HG03571 (cell line): ENCODE results near the gene CFAP43.
A peak's percentile ranks its signal among the peaks of the same experiment; 100 is the strongest.
"Not testable (repeated sequence)": the region's sequence is repeated elsewhere in the genome, so short reads cannot be mapped to it uniquely, and the experiment has no call there.

Experiments used
- ATAC-seq: cut with Tn5 transposase; IDR thresholded peaks from one replicate; pipeline ENCODE4 v1.9.1; 2021; ENCODE audit not compliant: unreplicated experiment

Gene CFAP43

GRCh38 chr10:104256335-104256961 lies 24.3 kb upstream of the CFAP43 start:
- no peak for ATAC-seq

- ATAC-seq: peak; percentile 39
Observed at GRCh38 chr10:104255311-104255981, 23.3 kb upstream of the CFAP43 start.

GRCh38 chr10:104254493-104255310 lies 22.5 kb upstream of the CFAP43 start, which contains the start of gene GSTO1:
TSS of gene GSTO1 (plus strand) at chr10:104254892. CDS start at chr10:104254929, 37 bp downstream.
- peak; percentile 85 for ATAC-seq

DNA sequence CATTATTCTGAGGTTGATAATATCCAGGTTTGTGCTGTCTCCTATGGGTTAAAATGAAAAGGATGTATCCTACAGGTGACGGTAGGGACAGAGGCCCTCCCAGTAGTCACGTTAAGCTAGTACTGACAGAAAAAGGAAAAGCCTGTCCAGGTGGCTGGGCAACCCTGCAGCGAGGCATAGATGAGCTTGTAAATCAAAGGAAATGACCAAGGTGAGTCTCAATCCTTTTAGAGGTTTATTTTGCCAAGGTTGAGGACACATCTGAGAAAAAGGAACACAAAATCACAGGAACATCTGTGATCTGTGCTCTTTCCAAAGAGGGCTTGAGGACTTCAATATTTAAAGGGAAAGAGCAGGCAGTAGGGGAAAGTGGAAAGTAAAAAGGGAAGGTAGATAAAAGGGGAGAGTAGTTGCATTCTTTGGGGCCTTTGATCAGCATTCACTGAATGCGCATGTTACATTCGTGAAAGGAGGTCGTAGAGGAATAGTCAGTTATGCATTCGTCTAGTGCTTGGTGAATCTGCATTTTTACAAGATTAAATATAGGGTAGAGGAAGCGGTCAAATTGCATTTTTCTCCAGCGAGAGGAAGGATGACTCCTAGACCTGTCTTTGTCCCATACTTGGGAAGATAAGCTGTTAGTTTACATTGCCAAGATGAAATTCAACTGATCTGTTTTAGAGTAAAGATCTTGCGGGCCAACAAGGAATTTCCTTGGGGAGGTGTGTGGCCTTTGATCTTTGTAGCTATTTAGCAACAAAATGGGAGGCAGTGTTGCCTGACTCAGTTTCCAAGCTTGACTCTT lies 21.6 kb upstream of the CFAP43 start:
- no peak for ATAC-seq

GRCh38 chr10:104253106-104253505 lies 20.9 kb upstream of the CFAP43 start:
- no peak for ATAC-seq

GRCh38 chr10:104252368-104252767 lies 20.2 kb upstream of the CFAP43 start:
- ATAC-seq: no peak

DNA sequence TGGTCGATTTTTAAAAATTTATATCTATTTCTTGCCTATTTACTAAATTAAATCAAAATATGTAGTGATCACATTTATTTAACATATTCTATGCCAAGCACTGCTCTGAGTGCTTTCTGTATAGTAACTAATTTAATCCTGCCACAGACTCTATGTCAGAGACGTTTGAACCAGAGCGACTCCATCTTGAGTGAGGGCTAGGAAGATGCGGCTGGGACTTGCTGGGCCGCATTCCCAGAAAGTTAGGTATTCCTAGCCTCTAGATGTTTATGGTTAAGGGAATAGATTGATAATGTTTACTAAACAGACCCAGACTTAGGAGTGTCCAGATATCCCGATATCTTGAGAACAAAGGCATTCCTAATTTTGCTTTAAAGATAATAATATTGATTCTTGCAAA lies 19.3 kb upstream of the CFAP43 start:
- ATAC-seq: no peak

DNA sequence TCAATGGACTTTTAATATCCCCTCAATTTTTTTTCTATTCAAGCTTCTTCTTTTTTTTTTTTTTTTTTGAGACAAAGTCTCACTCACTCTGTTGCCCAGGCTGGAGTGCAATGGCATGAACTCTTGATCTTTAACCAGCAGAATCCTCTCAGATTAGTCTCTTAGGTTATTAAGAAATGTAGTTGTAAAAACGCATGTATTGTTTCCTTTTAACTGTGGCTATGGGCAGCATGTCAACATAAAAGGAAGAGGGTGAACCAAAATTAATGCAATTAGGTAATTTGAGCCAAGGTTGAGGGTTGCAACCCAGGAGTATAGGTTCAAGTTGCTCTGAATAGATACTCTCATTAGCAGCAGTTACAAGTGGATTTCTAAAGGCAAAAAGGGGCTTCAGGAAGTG lies 18.2 kb upstream of the CFAP43 start:
- no peak for ATAC-seq

DNA sequence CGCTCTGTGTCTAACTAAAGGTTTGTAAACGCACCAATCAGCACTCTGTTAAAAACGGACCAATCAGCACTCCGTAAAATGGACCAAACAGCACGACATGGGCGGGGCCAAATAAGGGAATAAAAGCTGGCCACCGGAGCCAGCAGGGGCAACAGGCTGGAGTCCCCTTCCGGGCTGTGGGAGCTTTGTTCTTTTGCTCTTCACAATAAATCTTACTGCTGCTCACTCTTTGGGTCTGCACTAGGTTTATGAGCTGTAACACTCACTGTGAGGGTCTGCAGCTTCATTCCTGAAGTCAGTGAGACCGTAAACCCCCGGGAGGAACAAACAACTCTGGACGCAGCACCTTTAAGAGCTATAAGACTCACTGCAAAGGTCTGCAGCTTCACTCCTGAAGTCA lies 16.8 kb upstream of the CFAP43 start:
- not testable (repeated sequence) for ATAC-seq

DNA sequence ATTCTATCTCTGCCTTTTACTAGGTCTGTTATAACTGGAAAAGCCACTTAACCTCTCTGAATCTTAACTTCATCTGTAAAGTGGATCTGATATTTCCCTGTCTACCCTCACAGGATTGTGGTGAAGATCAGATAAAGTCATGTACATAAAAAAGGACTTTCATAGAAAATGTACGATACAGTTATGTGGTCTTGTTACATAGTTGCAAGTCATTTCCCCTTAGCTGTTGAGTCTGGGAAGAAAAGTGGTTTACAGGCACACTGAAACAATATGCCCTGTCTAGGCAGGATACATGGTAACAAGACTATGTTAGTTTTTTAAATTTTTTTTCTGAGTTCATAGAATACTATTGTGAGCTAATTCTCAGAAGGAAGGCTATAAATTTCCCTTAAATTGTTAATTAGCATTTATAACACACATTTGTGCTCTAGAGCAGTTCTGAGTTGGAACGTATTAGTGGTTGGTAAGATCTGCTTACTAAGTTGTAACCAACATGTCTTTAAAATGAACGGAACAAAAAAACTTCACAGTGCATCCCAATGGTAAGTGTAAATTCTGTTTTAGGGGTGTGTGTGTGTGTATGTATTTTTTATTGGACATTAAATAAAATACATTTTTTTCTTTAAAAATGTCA lies 15.5 kb upstream of the CFAP43 start:
- no peak for ATAC-seq

DNA sequence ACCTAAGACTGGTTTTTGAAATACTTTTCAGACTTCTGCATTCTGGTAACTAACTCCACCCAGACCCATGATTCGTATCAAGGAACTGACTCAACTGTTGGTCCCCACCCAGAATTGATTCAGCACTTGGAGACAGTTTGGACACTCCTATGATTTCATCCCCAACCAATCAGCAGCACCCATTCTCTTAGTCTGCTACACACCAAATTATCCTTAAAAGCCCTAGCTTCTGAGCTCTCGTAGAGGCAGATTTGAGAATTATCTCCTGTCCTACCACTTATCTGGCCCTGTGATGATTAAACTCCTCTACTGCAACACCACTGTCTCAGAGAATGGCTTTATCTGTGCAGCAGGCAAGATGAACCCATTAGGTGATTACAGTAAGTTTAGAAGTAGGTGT lies 14.8 kb upstream of the CFAP43 start:
- ATAC-seq: no peak

GRCh38 chr10:104245066-104245632 lies 13.0 kb upstream of the CFAP43 start:
- ATAC-seq: no peak

DNA sequence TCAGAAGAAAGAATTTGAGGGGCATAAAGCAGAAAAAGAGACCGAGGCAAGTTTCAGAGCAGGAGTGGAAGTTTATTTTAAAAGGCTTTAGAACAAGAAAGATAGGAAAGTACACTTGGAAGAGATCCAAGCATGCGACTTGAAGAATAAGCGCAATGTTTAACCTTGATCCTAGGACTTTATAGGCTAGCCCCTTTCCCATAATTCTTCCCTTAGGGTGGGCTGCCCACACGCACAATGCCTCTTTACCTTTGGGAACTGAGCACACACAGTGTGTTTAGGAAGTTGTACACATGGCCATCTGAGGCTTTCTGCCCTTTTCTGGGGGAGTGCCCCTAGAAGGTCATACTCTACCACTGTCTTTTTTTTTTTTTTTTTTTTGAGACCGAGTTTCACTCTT lies 11.3 kb upstream of the CFAP43 start:
- ATAC-seq: no peak

- ATAC-seq: not testable (repeated sequence)
Observed at GRCh38 chr10:104243009-104243408, 10.8 kb upstream of the CFAP43 start.

GRCh38 chr10:104242545-104242944 lies 10.4 kb upstream of the CFAP43 start:
- no peak for ATAC-seq

DNA sequence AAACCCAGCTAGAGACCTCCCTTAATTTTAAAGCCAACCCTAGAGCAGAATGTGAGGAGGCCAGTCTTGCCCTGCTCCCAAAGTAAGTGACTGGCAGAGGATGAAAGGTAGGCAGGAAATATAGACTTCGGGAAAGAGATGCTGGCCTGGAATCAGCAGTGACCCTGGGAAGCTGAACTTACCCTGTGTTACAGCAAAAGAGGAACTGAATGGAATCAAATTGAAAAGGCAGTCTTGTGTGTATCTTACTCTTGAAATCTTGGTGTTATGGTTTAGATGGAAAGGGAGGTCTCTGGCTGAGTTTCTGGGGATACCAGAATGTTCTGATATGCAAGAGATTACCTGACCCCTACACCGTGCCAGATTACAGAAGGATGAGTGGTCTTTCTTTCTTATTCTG lies 7.9 kb upstream of the CFAP43 start:
- ATAC-seq: no peak

DNA sequence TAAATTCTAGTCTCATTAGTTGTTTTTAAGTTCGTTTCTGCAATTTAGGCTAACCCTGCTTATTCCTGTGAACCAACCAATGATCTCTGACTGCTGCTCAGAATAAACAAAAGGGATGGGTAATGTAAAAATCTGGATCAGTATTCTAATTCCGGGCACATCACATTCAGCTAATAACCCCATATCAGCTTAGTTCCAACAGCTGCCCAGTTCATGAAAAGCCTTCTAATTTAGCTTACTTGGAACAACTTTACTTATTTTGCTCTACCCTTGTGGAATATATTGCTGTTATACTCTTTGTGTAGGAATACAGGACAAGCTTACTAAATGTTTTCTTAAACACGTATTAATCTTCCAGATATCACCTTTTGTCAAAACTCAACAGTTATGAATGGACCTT lies 3.6 kb upstream of the CFAP43 start:
- no peak for ATAC-seq

DNA sequence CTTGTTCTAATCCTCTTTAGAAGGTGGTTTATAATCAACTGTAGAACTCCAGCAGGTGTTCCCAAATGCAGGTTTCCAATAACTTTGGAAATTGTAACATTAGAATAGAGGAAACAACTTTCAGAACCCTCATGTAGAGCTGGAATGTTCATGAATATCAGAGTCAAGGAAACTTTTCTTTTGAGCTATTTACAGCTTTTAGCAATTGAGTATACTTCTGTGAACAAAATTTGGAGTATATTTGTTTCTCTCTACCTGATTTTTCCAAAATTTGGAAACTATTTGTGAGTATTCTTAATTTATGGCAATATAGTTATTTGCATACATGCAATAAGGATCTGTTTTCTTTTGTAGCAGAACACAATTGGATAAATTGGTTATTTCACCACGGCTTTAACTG lies 2.8 kb upstream of the CFAP43 start:
- ATAC-seq: no peak

GRCh38 chr10:104233817-104234216 lies 1.7 kb upstream of the CFAP43 start:
- ATAC-seq: no peak

GRCh38 chr10:104232613-104233102 lies 494 bp upstream of the CFAP43 start:
- ATAC-seq: peak; percentile 15
